A549 (cell line): ENCODE measurements around the gene SOX18. TPM values are rescaled to one million over a fixed set of nuclear protein-coding genes. Genes with fewer than 3 reads are reported as not detected.

Source experiments
- ATAC-seq, 2 experiments: fragments of 200-7000 bp in 1 of 2; fragments of >200 bp in 1 of 2; cut with Nextera tagmentation in 1 of 2; cut with Tn5 transposase in 1 of 2; 3 replicates each; pipeline versions ENCODE4 v1.8.0 to v1.9.1; 2018 to 2020; ENCODE audit warnings: mild to moderate bottlenecking in 1 of 2, moderate library complexity in 1 of 2
- CTCF ChIA-PET: fragments of 300-600 bp; sonication (Branson Sonifier 250); formaldehyde crosslinking; extraction: SDS; loops from one replicate; lab custom pipeline; 2021; ENCODE audit warnings: antibody characterized with exemption, inconsistent platforms; lab: Yijun Ruan, JAX
- POLR2A ChIA-PET: fragments of 350-600 bp; formaldehyde crosslinking; extraction: SDS; loops from one replicate; lab custom pipeline; 2021; ENCODE audit warnings: antibody characterized with exemption, inconsistent platforms; lab: Yijun Ruan, JAX
- DNase-seq, 2 experiments: peaks; one replicate each; pipeline versions ENCODE4 v3.0.0 to v3.0.0-alpha.2; 2011 to 2016; ENCODE audit warnings: low read depth in 1 of 2, low spot score in 1 of 2
- FAIRE-seq: peaks from 2 replicates; lab custom pipeline; 2011; peaks lifted over from hg19 to GRCh38; lab: Jason Lieb, UNC
- H3K27ac ChIP-seq, 2 experiments: fragments of >200 bp; sonication (Bioruptor Twin); formaldehyde crosslinking; 3 replicates each; pipeline ENCODE4 v1.5.1; 2016 to 2017
- H3K4me1 ChIP-seq: fragments of >200 bp; sonication (Bioruptor Twin); formaldehyde crosslinking; 3 replicates; pipeline ENCODE4 v1.6.1; 2016
- H3K4me2 ChIP-seq: fragments of >200 bp; sonication (Bioruptor Twin); formaldehyde crosslinking; 3 replicates; pipeline ENCODE4 v1.6.1; 2016
- H3K4me3 ChIP-seq: fragments of >200 bp; sonication (Bioruptor Twin); formaldehyde crosslinking; 3 replicates; pipeline ENCODE4 v1.5.1; 2016
- H3K9me3 ChIP-seq: fragments of >200 bp; sonication (Bioruptor Twin); formaldehyde crosslinking; 3 replicates; pipeline ENCODE4 v1.6.1; 2016
- BHLHE40 ChIP-seq: IDR thresholded peaks from 2 replicates; pipeline ENCODE4 v1.6.1; 2012; ENCODE audit warnings: low read depth, low read length, inconsistent platforms
- CEBPB ChIP-seq, 2 experiments: fragments of >200 bp in 1 of 2; sonication (Bioruptor Twin) in 1 of 2; formaldehyde crosslinking in 1 of 2; IDR thresholded peaks; 2 replicates each; pipeline ENCODE4 v1.6.1; 2012 to 2016
- CHD4 ChIP-seq: fragments of 200-600 bp; sonication (generic); IDR thresholded peaks from 2 replicates; pipeline ENCODE4 v1.6.1; 2016; ENCODE audit warnings: antibody characterized with exemption, mild to moderate bottlenecking, borderline replicate concordance
- EHF ChIP-seq: fragments of 250-450 bp; sonication (Bioruptor Pico); IDR thresholded peaks from 2 replicates; pipeline ENCODE4 v1.5.0; 2020; ENCODE audit warnings: mild to moderate bottlenecking
- EP300 ChIP-seq, 2 experiments: fragments of >200 bp; sonication (Bioruptor Twin); formaldehyde crosslinking; IDR thresholded peaks; 2 replicates in 1 of 2; 3 replicates in 1 of 2; pipeline ENCODE4 v1.6.1; 2016 to 2017
- ESRRA ChIP-seq: fragments of 150-350 bp; IDR thresholded peaks from 2 replicates; pipeline ENCODE4 v1.6.1; 2014; ENCODE audit warnings: mild to moderate bottlenecking, low read length, borderline replicate concordance
- FOSL2 ChIP-seq, 2 experiments: fragments of 450-650 bp in 1 of 2; fragments of >200 bp in 1 of 2; sonication (Bioruptor Twin) in 1 of 2; formaldehyde crosslinking; IDR thresholded peaks; 2 replicates each; pipeline versions ENCODE4 v1.5.0 to v1.6.1; 2016 to 2020; ENCODE audit warnings: mild to moderate bottlenecking in 1 of 2, moderate library complexity in 1 of 2
- HEYL ChIP-seq: fragments of 250-450 bp; sonication (Bioruptor Pico); IDR thresholded peaks from 2 replicates; pipeline ENCODE4 v1.8.0; 2021; ENCODE audit warnings: mild to moderate bottlenecking, moderate library complexity
- JUN ChIP-seq, 2 experiments: fragments of >200 bp; sonication (Bioruptor Twin); formaldehyde crosslinking; IDR thresholded peaks; 2 replicates in 1 of 2; 3 replicates in 1 of 2; pipeline ENCODE4 v1.6.1; 2016 to 2017
- JUNB ChIP-seq: fragments of >200 bp; sonication (Bioruptor Twin); formaldehyde crosslinking; IDR thresholded peaks from 2 replicates; pipeline ENCODE4 v1.6.1; 2016
- KDM1A ChIP-seq: fragments of 200-600 bp; sonication (generic); IDR thresholded peaks from 2 replicates; pipeline ENCODE4 v1.6.1; 2016; ENCODE audit warnings: low read depth, mild to moderate bottlenecking
- MAFK ChIP-seq: fragments of 450-650 bp; IDR thresholded peaks from 2 replicates; pipeline ENCODE4 v1.6.1; 2014; ENCODE audit not compliant: partially characterized antibody
- MAZ ChIP-seq: fragments of 150-350 bp; IDR thresholded peaks from 2 replicates; pipeline ENCODE4 v1.6.1; 2014; ENCODE audit warnings: antibody characterized with exemption, low read depth, low read length, borderline replicate concordance
- MYC ChIP-seq: IDR thresholded peaks from 2 replicates; pipeline ENCODE4 v1.6.1; 2012; ENCODE audit warnings: mild to moderate bottlenecking, inconsistent platforms, low read length, improper control_type of control experiment, borderline replicate concordance
- NFE2L2 ChIP-seq: fragments of 150-350 bp; conservative IDR thresholded peaks from 2 replicates; pipeline ENCODE4 v1.6.1; 2014; ENCODE audit warnings: low read length
- NPAS2 ChIP-seq: fragments of 250-450 bp; sonication (Bioruptor Pico); IDR thresholded peaks from 2 replicates; pipeline ENCODE4 v1.8.0; 2022; ENCODE audit warnings: mild to moderate bottlenecking, moderate library complexity, borderline replicate concordance
- POLR2A ChIP-seq: IDR thresholded peaks from 2 replicates; pipeline ENCODE4 v1.6.1; 2012; ENCODE audit warnings: mild to moderate bottlenecking, low read length
- RAD21 ChIP-seq, 2 experiments: fragments of >200 bp in 1 of 2; sonication (Bioruptor Twin) in 1 of 2; formaldehyde crosslinking in 1 of 2; IDR thresholded peaks in 1 of 2; conservative IDR thresholded peaks in 1 of 2; 2 replicates in 1 of 2; 3 replicates in 1 of 2; pipeline ENCODE4 v1.6.1; 2012 to 2018; ENCODE audit warnings: inconsistent platforms in 1 of 2
- RFX5 ChIP-seq: fragments of 450-650 bp; IDR thresholded peaks from 2 replicates; pipeline ENCODE4 v1.7.1; 2014; ENCODE audit warnings: antibody characterized with exemption, mild to moderate bottlenecking, moderate library complexity
- SMC3 ChIP-seq: fragments of >200 bp; sonication (Bioruptor Twin); formaldehyde crosslinking; IDR thresholded peaks from 3 replicates; pipeline ENCODE4 v1.6.1; 2018; ENCODE audit warnings: inconsistent platforms
- TFCP2L1 ChIP-seq: fragments of 250-450 bp; sonication (Bioruptor Pico); IDR thresholded peaks from 2 replicates; pipeline ENCODE4 v1.5.0; 2021; ENCODE audit warnings: mild to moderate bottlenecking
- ZC3H11A ChIP-seq: fragments of 450-650 bp; IDR thresholded peaks from 2 replicates; pipeline ENCODE4 v1.6.1; 2014; ENCODE audit warnings: antibody characterized with exemption, mild to moderate bottlenecking
- WGBS: methylation state at CpG from one replicate; pipeline ENCODE4 v1.1.6; 2017; ENCODE audit errors: missing lambda C conversion rate; 5-methylcytosine and 5-hydroxymethylcytosine counted together
- polyA plus RNA-seq, 4 experiments: library from polyadenylated mRNA; depleted of rRNA in 3 of 4; stranded (reverse); fragments of >200 nt; fragmentation: RNase III in 1 of 4; extraction: RNeasy Plus Mini Kit Qiagen cat#74134 plus additional on column Dnase treatment in 1 of 4; gene quantifications; 2 replicates in 3 of 4; 3 replicates in 1 of 4; pipeline ENCODE4 v1.2.3, GENCODE V29; 2011 to 2017
- TF ChIP-seq, protein P1 (sequence below): fragments of 250-450 bp; sonication (Bioruptor Pico); IDR thresholded peaks from 2 replicates; pipeline ENCODE4 v1.5.0; 2020; ENCODE audit warnings: low read depth, mild to moderate bottlenecking, moderate library complexity
- TF ChIP-seq, protein P2 (sequence below): fragments of >200 bp; sonication (Bioruptor Twin); formaldehyde crosslinking; IDR thresholded peaks from 3 replicates; pipeline ENCODE4 v1.5.1; 2016
- TF ChIP-seq, protein P3 (sequence below): fragments of >200 bp; sonication (Bioruptor Twin); formaldehyde crosslinking; IDR thresholded peaks from 3 replicates; pipeline ENCODE4 v1.6.1; 2016
- TF ChIP-seq, protein P4 (sequence below): IDR thresholded peaks from 2 replicates; pipeline ENCODE4 v1.6.1; 2012
- TF ChIP-seq, protein P5 (sequence below): fragments of 150-350 bp; IDR thresholded peaks from 2 replicates; pipeline ENCODE4 v1.6.1; 2014; ENCODE audit warnings: low read depth, mild to moderate bottlenecking, low read length
- TF ChIP-seq, protein P6 (sequence below): IDR thresholded peaks from 2 replicates; pipeline ENCODE4 v1.6.1; 2012

The SOX18 gene
- polyA plus RNA-seq, 2 of the 4 experiments (the other 2 are of a cell fraction) = 0.19 to 1.4 TPM

DNA sequence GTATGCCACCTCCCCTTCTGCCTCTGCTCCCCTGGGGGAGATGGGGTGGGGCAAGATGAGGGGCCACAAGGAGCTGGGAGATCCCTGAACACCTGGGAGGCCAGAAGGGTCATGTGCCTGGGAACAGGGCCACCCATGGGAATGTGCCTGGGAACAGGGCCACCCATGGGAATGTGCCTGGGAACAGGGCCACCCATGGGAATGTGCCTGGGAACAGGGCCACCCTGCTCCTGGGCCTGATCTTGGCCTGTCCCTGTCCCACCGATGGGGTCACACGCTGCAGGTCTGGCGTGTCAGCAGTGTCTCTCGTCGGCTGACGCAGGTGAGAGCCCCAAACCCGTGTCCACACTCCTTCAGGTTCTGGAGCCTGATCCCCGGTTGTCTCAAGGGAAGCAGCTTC lies 25.5 kb upstream of the SOX18 start (continued):
- TF ChIP-seq, protein P1, sequence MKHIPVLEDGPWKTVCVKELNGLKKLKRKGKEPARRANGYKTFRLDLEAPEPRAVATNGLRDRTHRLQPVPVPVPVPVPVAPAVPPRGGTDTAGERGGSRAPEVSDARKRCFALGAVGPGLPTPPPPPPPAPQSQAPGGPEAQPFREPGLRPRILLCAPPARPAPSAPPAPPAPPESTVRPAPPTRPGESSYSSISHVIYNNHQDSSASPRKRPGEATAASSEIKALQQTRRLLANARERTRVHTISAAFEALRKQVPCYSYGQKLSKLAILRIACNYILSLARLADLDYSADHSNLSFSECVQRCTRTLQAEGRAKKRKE (CRISPR knock-in tag) = no peak
- TF ChIP-seq JUN (IDR thresholded peaks at IDR 0.05) = no peak
- no peak for TF ChIP-seq NPAS2 (CRISPR knock-in tag)
- TF ChIP-seq EHF (CRISPR knock-in tag) = no peak

DNA sequence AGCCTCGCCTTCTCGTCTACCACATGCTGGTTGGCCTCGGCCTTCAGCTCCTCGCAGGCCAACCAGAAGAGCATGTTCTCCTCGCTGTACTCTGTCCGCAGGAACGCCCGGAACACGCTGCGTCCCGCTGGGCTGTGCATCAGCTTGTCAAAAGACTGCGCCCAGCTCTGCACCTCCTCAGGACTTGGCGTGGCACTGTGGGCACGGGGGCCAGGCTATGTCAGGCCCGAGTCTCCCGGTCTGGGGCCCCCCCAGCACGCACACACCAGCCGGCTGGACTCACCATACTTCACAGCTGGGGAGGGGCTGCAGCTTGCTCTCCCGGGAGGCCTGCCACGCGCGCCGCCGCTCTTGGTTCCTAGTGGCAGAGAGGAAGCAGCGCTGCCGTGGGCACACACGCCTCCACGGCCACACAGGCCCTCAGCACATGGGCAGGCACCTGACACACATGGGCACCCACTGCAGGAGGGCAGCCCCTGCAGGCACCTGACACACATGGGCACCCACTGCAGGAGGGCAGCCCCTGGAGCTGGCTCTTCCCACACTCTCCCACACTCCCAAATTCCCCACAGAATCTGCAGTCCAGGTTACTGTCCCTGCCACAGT lies 24.8 kb upstream of the SOX18 start:
- TF ChIP-seq MAFK = no peak
- no peak for TF ChIP-seq ESRRA
- TF ChIP-seq JUN (IDR thresholded peaks at IDR 0.05) = no peak
- TF ChIP-seq, protein P1 (CRISPR knock-in tag) = no peak
- no peak for TF ChIP-seq FOSL2 (IDR thresholded peaks at IDR 0.05)
- no peak for TF ChIP-seq FOSL2 (CRISPR knock-in tag; IDR thresholded peaks at IDR 0.05)
- TF ChIP-seq BHLHE40 = no peak
- no peak for TF ChIP-seq POLR2A
- no peak for TF ChIP-seq RFX5
- TF ChIP-seq MAZ = no peak
- Histone ChIP-seq H3K4me2 (no peak overlapping the region), H3K9me3 (no peaks in the 10 kb centered on the region), H3K27ac (no peak overlapping the region), H3K4me3 (no peak overlapping the region), H3K4me1 (peaks cover 14% of the 10 kb centered on the region)
- ATAC-seq (no peak), FAIRE-seq (no peak), DNase-seq (no peak)
- POLR2A ChIA-PET = no interaction called here
- WGBS = 94% methylated on average over 26 of the region's 28 CpGs
- CTCF ChIA-PET = interaction anchor here (0.6 to 3.9 kb wide), 5 partner anchors 9 to 442 kb away, joined by 3 to 23 read pairs (median 6); partner anchors contain the start of gene LKAAEAR1

DNA sequence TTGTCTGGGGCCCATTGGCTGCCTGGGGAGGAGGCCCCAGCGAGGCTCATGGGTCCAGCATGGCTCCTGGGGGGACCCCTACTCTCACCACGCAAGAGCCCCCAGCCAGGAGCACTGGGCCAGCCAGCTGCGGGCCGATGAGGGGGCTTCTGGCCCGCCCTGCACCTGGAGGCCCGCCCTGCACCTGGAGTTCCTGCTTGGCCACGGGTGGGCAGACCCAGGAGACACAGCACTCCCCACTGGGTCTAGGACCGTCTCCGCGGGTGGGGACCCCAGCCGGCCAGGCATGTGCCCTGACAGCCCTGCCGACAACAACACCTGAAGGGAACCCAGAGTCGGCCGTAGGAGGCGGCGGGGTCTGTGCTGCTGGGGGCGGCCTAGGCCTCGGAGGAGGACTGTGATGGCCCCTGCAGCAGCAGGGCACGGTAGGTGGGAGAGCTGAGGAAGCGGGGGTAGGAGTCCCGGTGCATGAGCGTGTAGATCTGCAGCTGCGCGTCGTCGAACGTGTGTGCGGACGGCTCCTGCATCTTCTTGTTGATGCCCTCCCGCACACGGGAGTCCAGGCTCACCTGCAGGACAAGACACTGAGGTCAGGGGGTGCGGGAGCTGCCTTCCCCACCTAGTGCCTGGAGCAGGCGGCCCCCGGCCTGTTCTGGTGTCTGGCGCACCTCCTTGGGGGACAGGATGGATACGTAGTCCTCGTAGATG lies 24.2 kb upstream of the SOX18 start:
- Histone ChIP-seq H3K27ac (no peak overlapping the region), H3K4me3 (no peak overlapping the region), H3K9me3 (no peaks in the 10 kb centered on the region), H3K4me1 (peaks cover 9% of the 10 kb centered on the region), H3K4me2 (no peak overlapping the region)
- DNase-seq (no peak), FAIRE-seq (no peak), ATAC-seq (no peak)
- POLR2A ChIA-PET = no interaction called here
- CTCF ChIA-PET = interaction anchor here (0.6 to 3.9 kb wide), 8 partner anchors 9 to 441 kb away, joined by 3 to 23 read pairs (median 5); partner anchors contain the start of gene LKAAEAR1
- 96% methylated on average over 22 of the region's 37 CpGs for WGBS
- TF ChIP-seq, protein P2, sequence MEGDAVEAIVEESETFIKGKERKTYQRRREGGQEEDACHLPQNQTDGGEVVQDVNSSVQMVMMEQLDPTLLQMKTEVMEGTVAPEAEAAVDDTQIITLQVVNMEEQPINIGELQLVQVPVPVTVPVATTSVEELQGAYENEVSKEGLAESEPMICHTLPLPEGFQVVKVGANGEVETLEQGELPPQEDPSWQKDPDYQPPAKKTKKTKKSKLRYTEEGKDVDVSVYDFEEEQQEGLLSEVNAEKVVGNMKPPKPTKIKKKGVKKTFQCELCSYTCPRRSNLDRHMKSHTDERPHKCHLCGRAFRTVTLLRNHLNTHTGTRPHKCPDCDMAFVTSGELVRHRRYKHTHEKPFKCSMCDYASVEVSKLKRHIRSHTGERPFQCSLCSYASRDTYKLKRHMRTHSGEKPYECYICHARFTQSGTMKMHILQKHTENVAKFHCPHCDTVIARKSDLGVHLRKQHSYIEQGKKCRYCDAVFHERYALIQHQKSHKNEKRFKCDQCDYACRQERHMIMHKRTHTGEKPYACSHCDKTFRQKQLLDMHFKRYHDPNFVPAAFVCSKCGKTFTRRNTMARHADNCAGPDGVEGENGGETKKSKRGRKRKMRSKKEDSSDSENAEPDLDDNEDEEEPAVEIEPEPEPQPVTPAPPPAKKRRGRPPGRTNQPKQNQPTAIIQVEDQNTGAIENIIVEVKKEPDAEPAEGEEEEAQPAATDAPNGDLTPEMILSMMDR = no peak
- TF ChIP-seq CEBPB (IDR thresholded peaks at IDR 0.05) (no peak), CHD4 (no peak), SMC3 (no peak), RAD21 (conservative IDR thresholded peaks at IDR 0.05 in 1 of 2, IDR thresholded peaks at IDR 0.05 in 1 of 2) (no peak), JUNB (no peak), RFX5 (no peak), HEYL (CRISPR knock-in tag) (no peak), MAZ (no peak), MYC (no peak), NFE2L2 (no peak), TFCP2L1 (CRISPR knock-in tag) (no peak), EP300 (IDR thresholded peaks at IDR 0.05) (no peak), ZC3H11A (no peak), KDM1A (no peak)
- TF ChIP-seq, protein P3, sequence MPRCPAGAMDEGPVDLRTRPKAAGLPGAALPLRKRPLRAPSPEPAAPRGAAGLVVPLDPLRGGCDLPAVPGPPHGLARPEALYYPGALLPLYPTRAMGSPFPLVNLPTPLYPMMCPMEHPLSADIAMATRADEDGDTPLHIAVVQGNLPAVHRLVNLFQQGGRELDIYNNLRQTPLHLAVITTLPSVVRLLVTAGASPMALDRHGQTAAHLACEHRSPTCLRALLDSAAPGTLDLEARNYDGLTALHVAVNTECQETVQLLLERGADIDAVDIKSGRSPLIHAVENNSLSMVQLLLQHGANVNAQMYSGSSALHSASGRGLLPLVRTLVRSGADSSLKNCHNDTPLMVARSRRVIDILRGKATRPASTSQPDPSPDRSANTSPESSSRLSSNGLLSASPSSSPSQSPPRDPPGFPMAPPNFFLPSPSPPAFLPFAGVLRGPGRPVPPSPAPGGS = no peak
- TF ChIP-seq, protein P4, sequence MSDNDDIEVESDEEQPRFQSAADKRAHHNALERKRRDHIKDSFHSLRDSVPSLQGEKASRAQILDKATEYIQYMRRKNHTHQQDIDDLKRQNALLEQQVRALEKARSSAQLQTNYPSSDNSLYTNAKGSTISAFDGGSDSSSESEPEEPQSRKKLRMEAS = no peak
- TF ChIP-seq, protein P5, sequence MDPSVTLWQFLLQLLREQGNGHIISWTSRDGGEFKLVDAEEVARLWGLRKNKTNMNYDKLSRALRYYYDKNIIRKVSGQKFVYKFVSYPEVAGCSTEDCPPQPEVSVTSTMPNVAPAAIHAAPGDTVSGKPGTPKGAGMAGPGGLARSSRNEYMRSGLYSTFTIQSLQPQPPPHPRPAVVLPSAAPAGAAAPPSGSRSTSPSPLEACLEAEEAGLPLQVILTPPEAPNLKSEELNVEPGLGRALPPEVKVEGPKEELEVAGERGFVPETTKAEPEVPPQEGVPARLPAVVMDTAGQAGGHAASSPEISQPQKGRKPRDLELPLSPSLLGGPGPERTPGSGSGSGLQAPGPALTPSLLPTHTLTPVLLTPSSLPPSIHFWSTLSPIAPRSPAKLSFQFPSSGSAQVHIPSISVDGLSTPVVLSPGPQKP = no peak
- TF ChIP-seq, protein P6, sequence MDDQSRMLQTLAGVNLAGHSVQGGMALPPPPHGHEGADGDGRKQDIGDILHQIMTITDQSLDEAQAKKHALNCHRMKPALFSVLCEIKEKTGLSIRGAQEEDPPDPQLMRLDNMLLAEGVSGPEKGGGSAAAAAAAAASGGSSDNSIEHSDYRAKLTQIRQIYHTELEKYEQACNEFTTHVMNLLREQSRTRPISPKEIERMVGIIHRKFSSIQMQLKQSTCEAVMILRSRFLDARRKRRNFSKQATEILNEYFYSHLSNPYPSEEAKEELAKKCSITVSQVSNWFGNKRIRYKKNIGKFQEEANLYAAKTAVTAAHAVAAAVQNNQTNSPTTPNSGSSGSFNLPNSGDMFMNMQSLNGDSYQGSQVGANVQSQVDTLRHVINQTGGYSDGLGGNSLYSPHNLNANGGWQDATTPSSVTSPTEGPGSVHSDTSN = no peak
